ENCODE measurements around the gene FUS.

DNA sequence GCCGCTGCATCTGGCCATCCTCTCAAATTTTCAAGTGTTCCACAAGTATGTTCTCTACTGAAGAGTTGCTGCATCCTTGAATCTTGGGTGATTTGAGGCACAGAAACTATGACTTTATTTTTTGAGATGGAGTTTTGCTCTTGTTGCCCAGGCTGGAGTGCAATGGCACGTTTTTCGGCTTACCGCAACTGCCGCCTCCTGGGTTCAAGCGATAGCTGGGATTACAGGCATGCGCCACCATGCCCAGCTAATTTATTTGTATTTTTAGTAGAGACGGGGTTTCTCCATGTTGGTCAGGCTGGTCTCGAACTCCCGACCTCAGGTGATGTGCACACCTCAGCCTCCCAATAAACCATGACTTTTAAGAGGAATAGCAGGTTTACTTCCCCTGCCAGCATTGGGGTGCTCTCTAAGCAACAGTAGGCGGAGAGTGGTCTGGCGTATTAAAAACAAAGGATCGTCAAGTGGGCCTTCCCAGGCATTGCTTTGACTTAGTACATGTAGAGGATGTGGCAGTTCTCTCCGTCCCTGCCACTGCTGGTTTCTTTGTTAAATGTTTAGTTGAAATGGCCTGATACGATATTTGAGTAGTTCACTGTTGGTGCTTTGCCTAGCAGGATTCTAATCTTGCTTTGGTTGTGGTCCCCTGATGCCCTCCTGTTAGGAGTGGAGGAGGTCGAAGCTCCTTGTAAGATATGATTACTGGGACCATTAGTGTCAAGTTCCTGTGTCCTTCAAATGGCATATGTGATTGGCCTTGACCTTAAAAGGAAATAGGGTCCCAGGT lies 13.1 kb downstream of the FUS start:
- TF ChIP-seq EP300 (IDR thresholded peaks at IDR 0.05) (no peak), POLR2AphosphoS5 (IDR thresholded peaks at IDR 0.05) (no peak)
- TF ChIP-seq, protein P1, sequence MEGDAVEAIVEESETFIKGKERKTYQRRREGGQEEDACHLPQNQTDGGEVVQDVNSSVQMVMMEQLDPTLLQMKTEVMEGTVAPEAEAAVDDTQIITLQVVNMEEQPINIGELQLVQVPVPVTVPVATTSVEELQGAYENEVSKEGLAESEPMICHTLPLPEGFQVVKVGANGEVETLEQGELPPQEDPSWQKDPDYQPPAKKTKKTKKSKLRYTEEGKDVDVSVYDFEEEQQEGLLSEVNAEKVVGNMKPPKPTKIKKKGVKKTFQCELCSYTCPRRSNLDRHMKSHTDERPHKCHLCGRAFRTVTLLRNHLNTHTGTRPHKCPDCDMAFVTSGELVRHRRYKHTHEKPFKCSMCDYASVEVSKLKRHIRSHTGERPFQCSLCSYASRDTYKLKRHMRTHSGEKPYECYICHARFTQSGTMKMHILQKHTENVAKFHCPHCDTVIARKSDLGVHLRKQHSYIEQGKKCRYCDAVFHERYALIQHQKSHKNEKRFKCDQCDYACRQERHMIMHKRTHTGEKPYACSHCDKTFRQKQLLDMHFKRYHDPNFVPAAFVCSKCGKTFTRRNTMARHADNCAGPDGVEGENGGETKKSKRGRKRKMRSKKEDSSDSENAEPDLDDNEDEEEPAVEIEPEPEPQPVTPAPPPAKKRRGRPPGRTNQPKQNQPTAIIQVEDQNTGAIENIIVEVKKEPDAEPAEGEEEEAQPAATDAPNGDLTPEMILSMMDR (IDR thresholded peaks at IDR 0.05): no peak
